Mucosa of descending colon (tissue), 3 donors: ENCODE data around the gene MRS2. TPM values are rescaled to one million over a fixed set of nuclear protein-coding genes. Genes with fewer than 3 reads are reported as not detected.
"Not testable (repeated sequence)": the region's sequence is repeated elsewhere in the genome, so short reads cannot be mapped to it uniquely, and the experiment has no call there.

ENCODE experiments used
- ATAC-seq: fragments of 200-7000 bp; cut with Tn5 transposase; one replicate; pipeline ENCODE4 v1.9.1; 2020; ENCODE audit warnings: mild to moderate bottlenecking, moderate library complexity
- DNase-seq, 3 donors: peaks; one replicate each; pipeline ENCODE4 v3.0.0-alpha.2; 2020
- H3K36me3 ChIP-seq: fragments of 200-600 bp; one replicate; pipeline ENCODE4 v1.8.0; 2021; ENCODE audit warnings: low read depth, mild to moderate bottlenecking
- H3K4me1 ChIP-seq: fragments of 200-600 bp; one replicate; pipeline ENCODE4 v1.8.0; 2021; ENCODE audit warnings: low read depth, mild to moderate bottlenecking
- H3K4me3 ChIP-seq: fragments of 200-600 bp; one replicate; pipeline ENCODE4 v1.8.0; 2021; ENCODE audit warnings: mild to moderate bottlenecking
- H3K9me3 ChIP-seq: fragments of 200-600 bp; one replicate; pipeline ENCODE4 v1.8.0; 2021; ENCODE audit warnings: mild to moderate bottlenecking
- intact Hi-C, 2 donors: fragments of 100-400 bp; cut with DNase I in 1 of 2; cut with micrococcal nuclease in 1 of 2; formaldehyde crosslinking; loops; one replicate each; pipeline versions ENCODE4 v1.11.0 to v1.11.1; 2022; cut with DNase I, micrococcal nuclease
- total RNA-seq, 3 donors: library from RNA; stranded (reverse); fragmentation: NEBNext Ultra II Directional in 2 of 3; extraction: Animal tissue kit (Norgen Biotek cat#: 25700) in 2 of 3; gene quantifications; one replicate each; pipeline versions ENCODE4 v1.2.1 to v1.2.4, GENCODE V29; 2021 to 2023
- TF ChIP-seq, protein P1 (sequence below): fragments of 200-600 bp; IDR thresholded peaks from one replicate; pipeline ENCODE4 v1.8.0; 2022; ENCODE audit warnings: antibody characterized with exemption, mild to moderate bottlenecking
- donor health status: DM: no; HTN: no; CAD: no; lungs with moderate emphysema.
- donor health status: DM: no; HTN: no; CAD: no.
- donor health status: DM: no; HTN: yes; CAD: no.

MRS2 gene
- total RNA-seq, 3 donors from 2014 or later: 25.4 to 32.1 (median 28.9) TPM

GRCh38 chr6:24376871-24377270, 25.9 kb upstream of the MRS2 start:
- no peaks in the 10 kb centered on the region for H3K9me3 ChIP-seq
- intact Hi-C loops: no loop called here
- no peak for ATAC-seq
- no peaks in the 10 kb centered on the region for H3K36me3 ChIP-seq
- TF ChIP-seq, protein P1, sequence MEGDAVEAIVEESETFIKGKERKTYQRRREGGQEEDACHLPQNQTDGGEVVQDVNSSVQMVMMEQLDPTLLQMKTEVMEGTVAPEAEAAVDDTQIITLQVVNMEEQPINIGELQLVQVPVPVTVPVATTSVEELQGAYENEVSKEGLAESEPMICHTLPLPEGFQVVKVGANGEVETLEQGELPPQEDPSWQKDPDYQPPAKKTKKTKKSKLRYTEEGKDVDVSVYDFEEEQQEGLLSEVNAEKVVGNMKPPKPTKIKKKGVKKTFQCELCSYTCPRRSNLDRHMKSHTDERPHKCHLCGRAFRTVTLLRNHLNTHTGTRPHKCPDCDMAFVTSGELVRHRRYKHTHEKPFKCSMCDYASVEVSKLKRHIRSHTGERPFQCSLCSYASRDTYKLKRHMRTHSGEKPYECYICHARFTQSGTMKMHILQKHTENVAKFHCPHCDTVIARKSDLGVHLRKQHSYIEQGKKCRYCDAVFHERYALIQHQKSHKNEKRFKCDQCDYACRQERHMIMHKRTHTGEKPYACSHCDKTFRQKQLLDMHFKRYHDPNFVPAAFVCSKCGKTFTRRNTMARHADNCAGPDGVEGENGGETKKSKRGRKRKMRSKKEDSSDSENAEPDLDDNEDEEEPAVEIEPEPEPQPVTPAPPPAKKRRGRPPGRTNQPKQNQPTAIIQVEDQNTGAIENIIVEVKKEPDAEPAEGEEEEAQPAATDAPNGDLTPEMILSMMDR: no peak
- no peak for DNase-seq
- no peaks in the 10 kb centered on the region for H3K4me1 ChIP-seq
- H3K4me3 ChIP-seq: no peak overlapping the region

- TF ChIP-seq, protein P1: no peak
- Histone ChIP-seq H3K4me3 (no peak overlapping the region), H3K9me3 (no peaks in the 10 kb centered on the region), H3K36me3 (no peaks in the 10 kb centered on the region), H3K4me1 (no peaks in the 10 kb centered on the region)
- no peak for ATAC-seq
- no peak for DNase-seq
- intact Hi-C loops: no loop called here
These were observed 24.2 kb upstream of the MRS2 start for GRCh38 chr6:24378473-24379097.

DNA sequence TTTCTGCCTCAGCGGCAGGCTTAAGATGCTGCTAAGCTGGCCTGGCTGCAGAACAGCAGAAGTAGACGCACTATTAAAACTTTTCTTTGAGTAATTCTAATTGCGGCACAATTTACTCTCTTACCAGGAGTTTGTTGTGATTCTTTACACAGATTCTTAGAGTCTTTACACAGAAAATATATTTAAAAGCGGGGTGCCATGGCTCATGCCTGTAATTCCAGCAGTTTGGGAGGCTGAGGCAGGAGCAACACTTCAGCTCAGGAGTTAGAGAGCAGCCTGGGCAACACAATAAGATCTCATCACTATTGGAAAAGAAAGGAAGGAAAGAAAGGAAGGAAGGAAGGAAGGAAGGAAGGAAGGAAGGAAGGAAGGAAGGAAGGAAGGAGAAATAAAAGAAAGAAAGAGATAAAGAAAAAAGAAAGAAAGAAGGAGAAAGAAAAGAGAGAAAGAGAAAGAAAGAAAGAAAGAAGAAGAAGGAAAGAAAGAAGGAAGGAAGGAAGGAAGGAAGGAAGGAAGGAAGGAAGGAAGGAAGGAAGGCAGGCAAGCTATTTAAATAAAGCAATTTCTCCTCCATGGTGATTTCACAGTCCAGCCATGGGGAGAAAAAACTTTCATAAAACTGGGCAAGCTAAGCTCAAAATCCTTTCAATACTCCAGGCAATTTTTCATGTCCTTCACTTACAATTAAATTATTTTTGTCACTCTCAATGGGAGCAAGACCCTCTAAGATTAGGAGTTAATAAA, 21.1 kb upstream of the MRS2 start:
- H3K36me3 ChIP-seq: no peaks in the 10 kb centered on the region
- TF ChIP-seq, protein P1: no peak
- ATAC-seq: no peak
- no peak for DNase-seq
- intact Hi-C loops: no loop called here
- no peak overlapping the region for H3K4me3 ChIP-seq
- no peaks in the 10 kb centered on the region for H3K9me3 ChIP-seq
- H3K4me1 ChIP-seq: no peaks in the 10 kb centered on the region

- H3K36me3 ChIP-seq: no peaks in the 10 kb centered on the region
- H3K4me1 ChIP-seq: no peaks in the 10 kb centered on the region
- ATAC-seq: no peak
- TF ChIP-seq, protein P1: no peak
- intact Hi-C loops: no loop called here
- H3K4me3 ChIP-seq: no peak overlapping the region
- DNase-seq: no peak
- no peaks in the 10 kb centered on the region for H3K9me3 ChIP-seq
These were observed 20.6 kb upstream of the MRS2 start for GRCh38 chr6:24382220-24382540.

- H3K36me3 ChIP-seq, ATAC-seq, H3K4me3 ChIP-seq, intact Hi-C loops, H3K9me3 ChIP-seq, DNase-seq, H3K4me1 ChIP-seq: not testable (repeated sequence)
These were observed 19.7 kb upstream of the MRS2 start for GRCh38 chr6:24382891-24383494.

DNA sequence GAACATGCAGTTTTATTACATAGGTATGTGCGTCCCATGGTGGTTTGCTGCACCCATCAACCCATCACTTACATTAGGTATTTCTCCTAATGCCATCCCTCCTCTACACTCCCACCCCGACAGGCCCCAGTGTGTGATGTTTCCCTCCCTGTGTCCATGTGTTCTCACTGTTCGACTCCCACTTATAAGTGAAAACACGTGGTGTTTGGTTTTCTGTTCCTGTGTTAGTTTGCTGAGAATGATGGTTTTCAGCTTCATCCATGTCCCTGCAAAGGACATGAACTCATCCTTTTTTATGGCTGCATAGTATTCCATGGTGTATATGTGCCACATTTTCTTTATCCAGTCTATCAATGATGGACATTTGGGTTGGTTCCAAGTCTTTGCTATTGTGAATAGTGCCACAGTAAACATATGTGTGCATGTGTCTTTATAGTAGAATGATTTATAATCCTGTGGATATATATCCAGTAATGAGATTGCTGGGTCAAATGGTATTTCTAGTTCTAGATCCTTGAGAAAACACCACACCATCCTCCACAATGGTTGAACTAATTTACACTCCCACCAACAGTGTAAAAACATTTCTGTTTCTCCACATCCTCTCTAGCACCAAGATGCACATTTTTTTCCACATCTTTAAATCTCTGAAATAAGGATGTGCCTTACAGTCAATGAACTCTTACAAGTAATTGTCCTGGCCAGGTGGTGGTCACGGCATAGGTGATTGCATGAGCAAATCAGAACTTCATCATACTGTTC, 18.2 kb upstream of the MRS2 start:
- DNase-seq, H3K9me3 ChIP-seq: not testable (repeated sequence)
- intact Hi-C loops: loop anchor here in 1 of 2 donors (5.0 kb wide), 1 partner anchor 102 kb away; no protein-coding TSS in a partner anchor

More for the DNA sequence above, 18.2 kb upstream of the MRS2 start:
- not testable (repeated sequence) for H3K4me1 ChIP-seq, H3K4me3 ChIP-seq, ATAC-seq, H3K36me3 ChIP-seq
